Epithelial cell of proximal tubule (primary cell): ENCODE measurements around the gene ZNF467. TPM values are rescaled to one million over a fixed set of nuclear protein-coding genes. Genes with fewer than 3 reads are reported as not detected.

Experiments
- DNase-seq: peaks from one replicate; pipeline ENCODE4 v3.0.0-alpha.2; 2011; ENCODE audit warnings: low read depth
- H3K4me3 ChIP-seq: 2 replicates; pipeline ENCODE4 v1.5.1; 2011; ENCODE audit warnings: low read depth, mild to moderate bottlenecking, low read length
- CTCF ChIP-seq: conservative IDR thresholded peaks from 2 replicates; pipeline ENCODE4 v1.5.1; 2012; ENCODE audit warnings: low read depth, mild to moderate bottlenecking, low read length
- total RNA-seq: library from RNA; depleted of rRNA; stranded (reverse); fragments of >200 nt; gene quantifications from 2 replicates; pipeline ENCODE4 v1.2.3, GENCODE V29; 2015

The ZNF467 gene
- total RNA-seq, 1 donor from 2014 or later = 0.12 TPM

DNA sequence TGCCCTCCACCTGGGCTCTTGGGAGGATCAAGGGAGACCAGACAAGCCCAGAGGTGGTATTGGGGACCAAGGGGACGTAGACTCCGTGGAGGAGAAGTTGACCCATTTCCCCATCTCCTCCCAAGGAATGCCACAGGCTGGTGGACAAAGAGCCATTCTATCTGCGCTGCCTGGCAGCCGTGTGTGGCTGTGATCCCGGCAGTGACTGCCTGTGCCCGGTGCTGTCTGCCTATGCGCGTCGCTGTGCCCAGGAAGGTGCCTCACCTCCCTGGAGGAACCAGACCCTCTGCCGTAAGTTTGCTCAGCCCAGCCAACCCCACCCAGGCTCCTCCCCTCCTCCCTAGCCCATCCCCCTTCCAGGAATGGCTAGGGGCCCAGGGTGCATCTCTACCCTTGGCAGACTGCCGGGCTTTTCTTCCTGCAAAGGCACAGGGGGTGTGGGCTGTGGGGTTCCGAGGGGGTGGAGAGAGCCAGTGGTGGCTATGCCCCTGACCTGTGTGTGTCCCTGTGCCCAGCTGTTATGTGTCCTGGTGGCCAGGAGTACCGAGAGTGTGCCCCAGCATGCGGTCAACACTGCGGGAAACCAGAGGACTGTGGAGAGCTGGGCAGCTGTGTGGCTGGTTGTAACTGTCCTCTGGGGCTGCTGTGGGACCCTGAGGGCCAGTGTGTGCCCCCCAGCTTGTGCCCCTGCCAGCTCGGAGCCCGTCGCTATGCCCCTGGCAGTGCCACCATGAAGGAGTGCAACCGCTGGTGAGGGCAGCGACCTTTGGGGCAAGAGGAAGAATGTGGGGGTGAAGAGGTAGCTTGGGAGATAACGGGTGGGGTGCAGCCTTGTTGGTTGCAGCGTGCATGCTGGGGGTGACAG, 10.2 kb upstream of the ZNF467 start:
- DNase-seq = no peak
- no peak overlapping the region for H3K4me3 ChIP-seq
- TF ChIP-seq CTCF = no peak

DNA sequence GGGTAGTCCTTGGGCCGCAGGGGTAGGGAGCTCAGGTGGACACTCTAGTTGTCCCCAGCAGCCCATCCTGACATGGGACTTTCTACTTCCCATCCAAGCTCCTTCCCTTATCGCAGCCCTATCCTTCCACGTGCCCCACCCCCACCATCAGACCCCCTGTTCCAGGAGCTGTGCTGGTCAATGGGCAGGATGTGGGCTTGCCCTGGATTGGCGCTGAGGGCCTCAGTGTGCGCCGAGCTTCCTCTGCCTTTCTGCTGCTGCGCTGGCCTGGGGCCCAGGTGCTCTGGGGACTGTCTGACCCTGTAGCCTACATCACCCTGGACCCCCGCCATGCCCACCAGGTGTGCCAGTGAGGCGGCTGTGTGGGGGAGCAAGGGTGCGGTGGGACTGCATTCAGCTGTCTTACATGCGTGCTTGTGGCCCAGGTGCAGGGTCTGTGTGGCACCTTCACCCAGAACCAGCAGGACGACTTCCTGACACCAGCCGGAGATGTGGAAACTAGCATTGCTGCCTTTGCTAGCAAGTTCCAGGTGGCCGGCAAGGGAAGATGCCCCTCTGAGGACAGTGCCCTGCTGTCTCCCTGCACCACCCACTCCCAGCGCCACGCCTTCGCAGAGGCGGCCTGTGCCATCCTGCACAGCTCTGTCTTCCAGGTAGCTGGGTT, 9.4 kb upstream of the ZNF467 start:
- DNase-seq = no peak
- no peak overlapping the region for H3K4me3 ChIP-seq
- TF ChIP-seq CTCF = no peak

DNA sequence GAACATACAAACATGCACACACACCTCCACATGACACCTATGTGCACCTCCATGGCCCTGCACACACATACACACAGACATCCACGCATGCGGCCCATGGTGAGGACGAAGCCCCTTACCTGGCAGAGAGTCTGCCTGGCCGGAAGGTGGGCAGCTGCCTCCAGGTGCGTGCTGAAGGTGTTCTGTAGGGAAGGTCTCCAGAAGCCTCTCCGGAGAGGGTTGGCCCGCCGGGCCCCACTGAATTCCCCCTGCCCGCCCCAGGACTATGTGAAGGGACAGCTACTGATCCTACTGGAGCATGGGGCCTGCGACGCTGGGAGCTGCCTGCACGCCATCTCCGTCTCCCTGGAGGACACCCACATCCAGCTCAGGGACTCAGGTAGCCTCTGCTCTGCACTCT, 8.5 kb upstream of the ZNF467 start:
- no peak for DNase-seq
- H3K4me3 ChIP-seq = no peak overlapping the region
- no peak for TF ChIP-seq CTCF

DNA sequence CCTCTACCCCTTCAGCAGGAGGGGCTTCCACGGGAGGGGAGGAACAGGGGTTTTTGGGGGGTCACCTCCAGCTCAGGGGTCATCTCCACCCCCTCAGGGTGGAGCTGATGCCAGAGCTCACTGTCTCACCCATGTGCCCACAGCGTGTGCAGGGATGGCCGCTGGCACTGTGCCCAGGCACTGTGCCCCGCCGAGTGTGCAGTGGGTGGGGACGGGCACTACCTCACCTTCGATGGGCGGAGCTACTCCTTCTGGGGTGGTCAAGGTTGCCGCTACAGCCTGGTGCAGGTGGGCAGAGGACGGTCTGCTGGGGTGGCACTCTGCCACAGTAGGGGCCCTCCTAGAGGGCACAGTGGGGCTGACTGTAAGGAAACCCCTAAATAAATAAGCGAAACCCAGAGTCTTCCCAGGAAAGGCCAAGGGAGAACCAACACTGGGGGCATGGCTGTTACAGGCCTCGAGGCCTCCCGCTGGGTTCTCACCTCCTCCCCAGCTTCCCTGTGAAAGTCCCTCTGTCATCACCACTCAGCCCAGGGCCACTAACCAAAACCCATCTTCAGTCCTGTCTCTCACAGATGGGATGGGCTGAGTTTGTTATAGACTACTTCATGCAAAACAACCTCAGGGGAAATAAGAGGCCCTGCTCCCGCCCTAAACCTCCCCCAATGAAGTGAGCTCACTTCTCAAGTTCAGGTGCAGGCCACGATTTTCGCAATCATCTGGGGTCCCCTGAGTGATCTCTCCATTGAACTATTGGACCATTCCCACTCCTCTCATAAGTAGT, 7.4 kb upstream of the ZNF467 start:
- TF ChIP-seq CTCF = no peak
- no peak overlapping the region for H3K4me3 ChIP-seq
- DNase-seq = no peak

DNA sequence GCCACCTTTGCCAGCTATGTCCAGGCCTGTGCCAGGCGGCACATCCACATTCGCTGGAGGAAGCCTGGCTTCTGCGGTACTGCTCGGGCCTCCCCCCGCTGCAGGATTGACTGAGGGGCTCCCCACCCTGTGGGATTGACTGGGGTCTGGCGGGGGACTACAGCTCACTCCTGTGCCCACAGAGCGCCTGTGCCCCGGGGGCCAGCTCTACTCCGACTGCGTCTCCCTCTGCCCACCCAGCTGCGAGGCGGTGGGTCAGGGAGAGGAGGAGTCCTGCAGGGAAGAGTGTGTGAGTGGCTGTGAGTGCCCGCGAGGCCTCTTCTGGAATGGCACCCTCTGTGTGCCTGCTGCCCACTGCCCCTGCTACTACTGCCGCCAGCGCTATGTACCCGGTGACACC, 6.7 kb upstream of the ZNF467 start:
- no peak overlapping the region for H3K4me3 ChIP-seq
- TF ChIP-seq CTCF = no peak
- no peak for DNase-seq

GRCh38 chr7:149779502-149779805, 6.1 kb upstream of the ZNF467 start:
- DNase-seq = no peak
- H3K4me3 ChIP-seq = no peak overlapping the region
- TF ChIP-seq CTCF = no peak
